GM20431 (cell line): Measurements from ENCODE around the gene ATXN7.

ENCODE experiments used
- in situ Hi-C: fragments of 300-500 bp; cut with MseI, MboI; formaldehyde crosslinking; loops from one replicate; pipeline ENCODE4 v1.15.0; 2020; ENCODE audit warnings: low sequenced_read_pairs; ENCODE audit not compliant: unreplicated experiment

The ATXN7 gene

GRCh38 chr3:63955830-63956545, 92.3 kb downstream of the ATXN7 start:
- in situ Hi-C loops = no loop called here

GRCh38 chr3:63959146-63959545, 95.5 kb downstream of the ATXN7 start:
- in situ Hi-C loops = no loop called here

- in situ Hi-C loops = no loop called here
Observed at GRCh38 chr3:63960048-63960711, 96.5 kb downstream of the ATXN7 start.

- in situ Hi-C loops = no loop called here
Observed at GRCh38 chr3:63961891-63962290, 98.2 kb downstream of the ATXN7 start.

GRCh38 chr3:63963496-63963895, 99.8 kb downstream of the ATXN7 start:
- in situ Hi-C loops = no loop called here

GRCh38 chr3:63964681-63965485, 101.2 kb downstream of the ATXN7 start:
- in situ Hi-C loops = no loop called here

GRCh38 chr3:63966007-63966406, 102.3 kb downstream of the ATXN7 start:
- in situ Hi-C loops = no loop called here

GRCh38 chr3:63966871-63967270, 103.2 kb downstream of the ATXN7 start:
- in situ Hi-C loops = no loop called here

GRCh38 chr3:63967675-63968611, 104.3 kb downstream of the ATXN7 start:
- in situ Hi-C loops = no loop called here

- in situ Hi-C loops = no loop called here
Observed at GRCh38 chr3:63968612-63969350, 105.1 kb downstream of the ATXN7 start.

- in situ Hi-C loops = no loop called here
Observed at GRCh38 chr3:63969876-63970275, 106.2 kb downstream of the ATXN7 start.

- in situ Hi-C loops = no loop called here
Observed at GRCh38 chr3:63970631-63971475, 107.2 kb downstream of the ATXN7 start.

GRCh38 chr3:63972196-63972595, 108.5 kb downstream of the ATXN7 start:
- in situ Hi-C loops = no loop called here

- in situ Hi-C loops = no loop called here
Observed at GRCh38 chr3:63972987-63973386, 109.3 kb downstream of the ATXN7 start.

- in situ Hi-C loops = no loop called here
Observed at GRCh38 chr3:63973406-63973805, 109.7 kb downstream of the ATXN7 start.

- in situ Hi-C loops = no loop called here
Observed at GRCh38 chr3:63974451-63974850, 110.8 kb downstream of the ATXN7 start.

- in situ Hi-C loops = no loop called here
Observed at GRCh38 chr3:63975723-63976122, 112.1 kb downstream of the ATXN7 start.

GRCh38 chr3:63976161-63976871, 112.6 kb downstream of the ATXN7 start:
- in situ Hi-C loops = no loop called here
